Measurements from ENCODE around the gene PHLPP2.

The PHLPP2 gene

DNA sequence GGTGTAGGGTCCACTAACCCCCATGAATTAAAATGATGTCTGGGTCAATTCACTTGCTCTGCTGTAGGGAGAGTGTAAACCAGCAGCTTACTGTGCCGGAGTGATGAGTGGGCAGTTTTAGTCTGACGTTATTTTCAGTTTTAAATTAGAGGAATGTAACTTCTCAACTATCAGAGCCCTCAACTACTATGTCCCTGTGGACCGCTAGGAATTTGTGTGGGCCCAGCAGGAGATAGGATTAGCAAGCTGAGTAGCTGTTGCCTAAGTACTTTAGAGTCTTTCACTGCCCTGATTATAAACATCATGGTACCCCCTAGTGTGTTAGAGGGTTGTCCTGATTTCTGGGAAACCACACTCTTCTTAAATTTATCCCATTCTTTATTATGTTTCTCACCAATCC is 87.1 kb downstream of the PHLPP2 start (continued):
- TF ChIP-seq PATZ1 (CRISPR knock-in tag; IDR thresholded peaks at IDR 0.05; ENCODE audit: borderline replicate concordance) (no peak), ZNF70 (CRISPR knock-in tag; IDR thresholded peaks at IDR 0.05) (no peak), ZC3H10 (CRISPR knock-in tag; IDR thresholded peaks at IDR 0.05) (no peak), SNAI2 (CRISPR knock-in tag; IDR thresholded peaks at IDR 0.05) (no peak), RARB (CRISPR knock-in tag; IDR thresholded peaks at IDR 0.05) (no peak), GLIS3 (CRISPR knock-in tag; IDR thresholded peaks at IDR 0.05) (no peak), TCF4 (CRISPR knock-in tag; IDR thresholded peaks at IDR 0.05; ENCODE audit: borderline replicate concordance) (no peak), ZNF8 (CRISPR knock-in tag; IDR thresholded peaks at IDR 0.05) (no peak), OSR1 (CRISPR knock-in tag; IDR thresholded peaks at IDR 0.05) (no peak), ZFP3 (CRISPR knock-in tag; IDR thresholded peaks at IDR 0.05) (no peak), ISL1 (CRISPR knock-in tag; IDR thresholded peaks at IDR 0.05) (no peak)

DNA sequence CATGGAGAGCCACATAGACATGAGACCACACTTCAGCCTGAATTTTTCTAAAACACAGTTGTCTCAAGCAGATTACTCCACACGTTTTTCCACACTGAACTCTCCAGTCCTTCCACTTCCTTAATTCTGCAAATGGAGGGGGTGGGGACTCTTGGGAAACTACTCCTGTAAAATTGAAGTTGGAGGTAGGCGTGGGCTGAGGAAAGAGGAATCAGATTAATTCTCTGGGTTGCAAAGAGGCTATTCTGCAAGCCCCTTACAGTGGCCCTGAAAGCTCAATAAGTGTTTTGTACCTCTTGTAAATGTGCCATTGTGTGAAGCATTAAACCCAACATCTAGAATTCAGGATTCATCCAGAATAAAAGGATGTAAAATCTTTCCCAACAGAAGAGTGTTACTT is 88.9 kb downstream of the PHLPP2 start:
- no peak for ATAC-seq
- TF ChIP-seq ZC3H10 (CRISPR knock-in tag; IDR thresholded peaks at IDR 0.05) (no peak), ZNF70 (CRISPR knock-in tag; IDR thresholded peaks at IDR 0.05) (no peak), BACH2 (CRISPR knock-in tag; IDR thresholded peaks at IDR 0.05; ENCODE audit: borderline replicate concordance) (no peak), SNAI2 (CRISPR knock-in tag; IDR thresholded peaks at IDR 0.05) (no peak), PPARA (CRISPR knock-in tag; IDR thresholded peaks at IDR 0.05; ENCODE audit: borderline replicate concordance) (no peak), PATZ1 (CRISPR knock-in tag; IDR thresholded peaks at IDR 0.05; ENCODE audit: borderline replicate concordance) (no peak), TOX (CRISPR knock-in tag; IDR thresholded peaks at IDR 0.05; ENCODE audit: borderline replicate concordance) (no peak), TSHZ2 (CRISPR knock-in tag; IDR thresholded peaks at IDR 0.05) (no peak), RARB (CRISPR knock-in tag; IDR thresholded peaks at IDR 0.05) (no peak), TCF4 (CRISPR knock-in tag; IDR thresholded peaks at IDR 0.05; ENCODE audit: borderline replicate concordance) (no peak), ARNTL (CRISPR knock-in tag; IDR thresholded peaks at IDR 0.05; ENCODE audit: borderline replicate concordance, low read depth) (no peak)

DNA sequence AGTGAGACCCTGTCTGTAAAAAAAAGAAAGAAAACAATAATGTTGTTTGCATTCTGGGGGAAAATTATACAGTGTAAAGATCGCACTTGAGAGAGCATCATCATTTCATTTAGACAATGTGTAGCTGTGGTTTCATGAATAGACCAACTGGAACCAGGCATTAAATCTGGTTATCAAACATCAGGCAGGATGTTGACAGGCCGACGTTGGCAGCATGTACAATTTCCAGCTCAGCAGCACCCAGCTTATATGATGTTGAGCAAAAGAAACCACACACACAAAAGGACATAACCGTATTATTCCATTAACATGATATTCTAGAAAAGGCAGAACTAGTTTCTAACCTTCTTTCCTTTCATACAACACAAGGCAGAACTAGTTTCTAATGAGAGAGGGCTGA is 92.7 kb downstream of the PHLPP2 start:
- no peak for ATAC-seq

More for the DNA sequence above, 92.7 kb downstream of the PHLPP2 start:
- TF ChIP-seq ZNF565 (CRISPR knock-in tag; conservative IDR thresholded peaks at IDR 0.05; ENCODE audit: low read depth) (no peak), ARNTL (CRISPR knock-in tag; IDR thresholded peaks at IDR 0.05; ENCODE audit: borderline replicate concordance, low read depth) (no peak), CREB5 (CRISPR knock-in tag; IDR thresholded peaks at IDR 0.05; ENCODE audit: low read depth) (no peak), PATZ1 (CRISPR knock-in tag; IDR thresholded peaks at IDR 0.05; ENCODE audit: borderline replicate concordance) (no peak), PPARA (CRISPR knock-in tag; IDR thresholded peaks at IDR 0.05; ENCODE audit: borderline replicate concordance) (no peak), ISL1 (CRISPR knock-in tag; IDR thresholded peaks at IDR 0.05) (no peak), CSDC2 (CRISPR knock-in tag; IDR thresholded peaks at IDR 0.05) (no peak), TSHZ2 (CRISPR knock-in tag; IDR thresholded peaks at IDR 0.05) (no peak), OSR1 (CRISPR knock-in tag; IDR thresholded peaks at IDR 0.05) (no peak), TOX (CRISPR knock-in tag; IDR thresholded peaks at IDR 0.05; ENCODE audit: borderline replicate concordance) (no peak), SNAI2 (CRISPR knock-in tag; IDR thresholded peaks at IDR 0.05) (no peak), ZNF70 (CRISPR knock-in tag; IDR thresholded peaks at IDR 0.05) (no peak), BACH2 (CRISPR knock-in tag; IDR thresholded peaks at IDR 0.05; ENCODE audit: borderline replicate concordance) (no peak), TCF4 (CRISPR knock-in tag; IDR thresholded peaks at IDR 0.05; ENCODE audit: borderline replicate concordance) (no peak)
- TF ChIP-seq, protein P1, sequence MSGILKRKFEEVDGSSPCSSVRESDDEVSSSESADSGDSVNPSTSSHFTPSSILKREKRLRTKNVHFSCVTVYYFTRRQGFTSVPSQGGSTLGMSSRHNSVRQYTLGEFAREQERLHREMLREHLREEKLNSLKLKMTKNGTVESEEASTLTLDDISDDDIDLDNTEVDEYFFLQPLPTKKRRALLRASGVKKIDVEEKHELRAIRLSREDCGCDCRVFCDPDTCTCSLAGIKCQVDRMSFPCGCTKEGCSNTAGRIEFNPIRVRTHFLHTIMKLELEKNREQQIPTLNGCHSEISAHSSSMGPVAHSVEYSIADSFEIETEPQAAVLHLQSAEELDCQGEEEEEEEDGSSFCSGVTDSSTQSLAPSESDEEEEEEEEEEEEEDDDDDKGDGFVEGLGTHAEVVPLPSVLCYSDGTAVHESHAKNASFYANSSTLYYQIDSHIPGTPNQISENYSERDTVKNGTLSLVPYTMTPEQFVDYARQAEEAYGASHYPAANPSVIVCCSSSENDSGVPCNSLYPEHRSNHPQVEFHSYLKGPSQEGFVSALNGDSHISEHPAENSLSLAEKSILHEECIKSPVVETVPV (CRISPR knock-in tag; IDR thresholded peaks at IDR 0.05) = no peak
